Stomach (tissue), 4 donors: ENCODE results near the gene KRT8.

ENCODE experiments used
- EP300 ChIP-seq: sonication (generic); formaldehyde crosslinking; IDR thresholded peaks from one replicate; pipeline ENCODE4 v1.6.1; 2017; ENCODE audit warnings: antibody characterized with exemption
- POLR2A ChIP-seq, 4 donors: fragments of 450-650 bp; IDR thresholded peaks; one replicate each; pipeline ENCODE4 v1.6.1; 2016; ENCODE audit warnings: antibody characterized with exemption in 4 of 4, control low read depth in 2 of 4, mild to moderate bottlenecking in 1 of 4, moderate library complexity in 1 of 4
- POLR2AphosphoS5 ChIP-seq, 3 donors: sonication (generic); formaldehyde crosslinking; IDR thresholded peaks; one replicate each; pipeline ENCODE4 v1.6.1; 2016; ENCODE audit warnings: antibody characterized with exemption in 3 of 3
- TF ChIP-seq, protein P1 (sequence below), 7 experiments: fragments of 450-650 bp in 4 of 7; fragments of 200-600 bp in 3 of 7; sonication (generic) in 3 of 7; IDR thresholded peaks; one replicate each; pipeline ENCODE4 v1.5.1; 2016 to 2019; ENCODE audit warnings: antibody characterized with exemption in 7 of 7, control low read depth in 2 of 7, mild to moderate bottlenecking in 1 of 7

DNA sequence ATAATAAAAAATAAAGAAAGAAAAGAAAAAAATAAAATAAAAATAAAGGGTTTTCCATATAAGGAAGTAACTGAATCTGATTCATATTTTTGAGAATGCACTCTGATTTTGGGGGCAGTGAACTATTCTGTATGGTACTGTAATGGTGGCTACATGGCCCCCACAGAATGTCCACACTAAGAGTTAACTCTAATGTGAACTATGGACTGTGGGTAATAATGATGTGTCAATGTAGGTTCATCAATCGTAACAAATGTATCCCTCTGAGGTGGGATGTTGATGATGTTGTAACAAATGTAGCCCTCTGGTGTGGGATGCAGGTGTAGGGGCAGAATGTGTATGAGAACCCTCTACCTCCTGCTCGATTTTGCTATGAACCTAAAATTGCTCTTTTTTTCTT, 13.8 kb downstream of the KRT8 start:
- TF ChIP-seq EP300, result no peak
- TF ChIP-seq, protein P1, sequence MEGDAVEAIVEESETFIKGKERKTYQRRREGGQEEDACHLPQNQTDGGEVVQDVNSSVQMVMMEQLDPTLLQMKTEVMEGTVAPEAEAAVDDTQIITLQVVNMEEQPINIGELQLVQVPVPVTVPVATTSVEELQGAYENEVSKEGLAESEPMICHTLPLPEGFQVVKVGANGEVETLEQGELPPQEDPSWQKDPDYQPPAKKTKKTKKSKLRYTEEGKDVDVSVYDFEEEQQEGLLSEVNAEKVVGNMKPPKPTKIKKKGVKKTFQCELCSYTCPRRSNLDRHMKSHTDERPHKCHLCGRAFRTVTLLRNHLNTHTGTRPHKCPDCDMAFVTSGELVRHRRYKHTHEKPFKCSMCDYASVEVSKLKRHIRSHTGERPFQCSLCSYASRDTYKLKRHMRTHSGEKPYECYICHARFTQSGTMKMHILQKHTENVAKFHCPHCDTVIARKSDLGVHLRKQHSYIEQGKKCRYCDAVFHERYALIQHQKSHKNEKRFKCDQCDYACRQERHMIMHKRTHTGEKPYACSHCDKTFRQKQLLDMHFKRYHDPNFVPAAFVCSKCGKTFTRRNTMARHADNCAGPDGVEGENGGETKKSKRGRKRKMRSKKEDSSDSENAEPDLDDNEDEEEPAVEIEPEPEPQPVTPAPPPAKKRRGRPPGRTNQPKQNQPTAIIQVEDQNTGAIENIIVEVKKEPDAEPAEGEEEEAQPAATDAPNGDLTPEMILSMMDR (IDR thresholded peaks at IDR 0.05), result no peak
- no peak for TF ChIP-seq POLR2A (IDR thresholded peaks at IDR 0.05)
- no peak for TF ChIP-seq POLR2AphosphoS5 (IDR thresholded peaks at IDR 0.05)
